ENCODE data around the gene PRELID3B. TPM values are rescaled to one million over a fixed set of nuclear protein-coding genes. Genes with fewer than 3 reads are reported as not detected.

The PRELID3B gene
- total RNA-seq, 1 experiment from 2014 or later, result 52.6 TPM

DNA sequence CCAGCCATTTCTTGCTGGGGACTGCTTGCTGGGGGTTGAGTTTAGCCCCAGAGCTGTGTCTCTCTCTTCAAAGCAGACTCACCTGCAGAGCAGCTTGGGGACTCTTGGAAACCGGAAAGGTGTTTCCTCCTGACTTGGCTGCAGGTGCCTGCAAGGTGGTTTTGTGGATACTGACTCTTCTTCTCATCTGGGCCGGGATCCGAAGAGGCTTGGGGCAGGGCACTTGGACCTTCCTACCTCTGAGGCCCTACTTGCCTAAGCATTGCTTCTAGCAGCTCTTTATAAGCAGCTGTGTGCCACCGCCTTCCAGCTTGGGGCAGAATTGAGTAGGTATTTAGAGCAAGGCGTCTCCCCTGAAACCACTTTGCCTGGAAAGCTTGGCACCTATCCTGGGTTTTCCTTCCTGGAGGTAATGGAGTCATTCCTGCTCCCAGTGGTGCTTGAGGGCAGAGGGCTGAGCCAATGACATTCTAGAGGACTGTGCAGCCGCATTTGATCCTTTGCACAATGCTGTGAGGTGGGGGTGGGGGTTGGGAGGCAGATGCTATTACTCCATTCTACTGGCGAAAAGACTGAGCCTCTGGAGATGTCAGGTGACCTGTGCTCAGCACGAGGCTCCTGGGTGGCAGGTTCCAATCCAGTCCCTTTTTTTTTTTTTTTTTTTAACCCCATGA is 32.1 kb downstream of the PRELID3B start:
- DNase-seq, result no peak
- no peak overlapping the region for H3K4me2 ChIP-seq (ENCODE audit: insufficient read depth, insufficient read length, low read length)
- H4K8ac ChIP-seq (replicated peaks; ENCODE audit: insufficient read length, low read depth, low read length), result no peak overlapping the region
- H3K27ac ChIP-seq (ENCODE audit: insufficient read length, low read depth, low read length), result no peak overlapping the region
- H3K23ac ChIP-seq (ENCODE audit: insufficient read length, low read depth, low read length), result no peak overlapping the region
- no peak overlapping the region for H3K56ac ChIP-seq (ENCODE audit: insufficient read length, low read depth, low read length)
- Mint-ChIP-seq H3K4me3 (no peak overlapping the region), H3K27me3 (ENCODE audit: low read depth) (peaks cover 49% of the 10 kb centered on the region), H3K4me1 (peaks cover 15 to 16% of the 10 kb centered on the region in 2 experiments), H3K9me3 (no peaks in the 10 kb centered on the region), H3K27ac (peak overlapping the region in 1 of 3 experiments; percentile 40; a peak in 1 of 7 replicates), H3K36me3 (ENCODE audit: insufficient read depth in 1 of 3, low read depth in 3 of 3) (no peaks in the 10 kb centered on the region; a peak in 1 of 7 replicates)
- no peaks in the 10 kb centered on the region for H3K27me3 ChIP-seq (ENCODE audit: insufficient read depth, low read length)
- WGBS (ENCODE audit: extremely low coverage, insufficient read length, low lambda C conversion rate), result no CpG with 5 or more reads among the region's 8 CpGs
- H3T11ph ChIP-seq (ENCODE audit: low read length), result no peak overlapping the region
- H3K4ac ChIP-seq (ENCODE audit: low read depth, low read length), result no peak overlapping the region
- peaks cover 3% of the 10 kb centered on the region for H3K23me2 ChIP-seq (ENCODE audit: insufficient read length, low read depth, low read length, poor library complexity, severe bottlenecking)
- H2BK15ac ChIP-seq (ENCODE audit: low read depth, low read length), result no peak overlapping the region
- TF ChIP-seq, protein P1, sequence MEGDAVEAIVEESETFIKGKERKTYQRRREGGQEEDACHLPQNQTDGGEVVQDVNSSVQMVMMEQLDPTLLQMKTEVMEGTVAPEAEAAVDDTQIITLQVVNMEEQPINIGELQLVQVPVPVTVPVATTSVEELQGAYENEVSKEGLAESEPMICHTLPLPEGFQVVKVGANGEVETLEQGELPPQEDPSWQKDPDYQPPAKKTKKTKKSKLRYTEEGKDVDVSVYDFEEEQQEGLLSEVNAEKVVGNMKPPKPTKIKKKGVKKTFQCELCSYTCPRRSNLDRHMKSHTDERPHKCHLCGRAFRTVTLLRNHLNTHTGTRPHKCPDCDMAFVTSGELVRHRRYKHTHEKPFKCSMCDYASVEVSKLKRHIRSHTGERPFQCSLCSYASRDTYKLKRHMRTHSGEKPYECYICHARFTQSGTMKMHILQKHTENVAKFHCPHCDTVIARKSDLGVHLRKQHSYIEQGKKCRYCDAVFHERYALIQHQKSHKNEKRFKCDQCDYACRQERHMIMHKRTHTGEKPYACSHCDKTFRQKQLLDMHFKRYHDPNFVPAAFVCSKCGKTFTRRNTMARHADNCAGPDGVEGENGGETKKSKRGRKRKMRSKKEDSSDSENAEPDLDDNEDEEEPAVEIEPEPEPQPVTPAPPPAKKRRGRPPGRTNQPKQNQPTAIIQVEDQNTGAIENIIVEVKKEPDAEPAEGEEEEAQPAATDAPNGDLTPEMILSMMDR (conservative IDR thresholded peaks at IDR 0.05), result no peak
- no peaks in the 10 kb centered on the region for H4K20me1 ChIP-seq (ENCODE audit: control insufficient read depth, insufficient read depth, insufficient read length)
- no peak overlapping the region for H3K9ac ChIP-seq (ENCODE audit: extremely low read depth, insufficient read length, low read length)
- H2BK120ac ChIP-seq (ENCODE audit: low read depth, low read length, poor library complexity, severe bottlenecking), result no peak overlapping the region
- no peak overlapping the region for H2BK20ac ChIP-seq (ENCODE audit: low read depth, low read length, poor library complexity, severe bottlenecking)
- H3K79me2 ChIP-seq (ENCODE audit: insufficient read depth, low read length), result no peaks in the 10 kb centered on the region
- no peak overlapping the region for H2BK5ac ChIP-seq (ENCODE audit: insufficient read length, low read length)
- no peak overlapping the region for H2AK5ac ChIP-seq (ENCODE audit: insufficient read length, low read length)
- peaks cover 7% of the 10 kb centered on the region; the same call in 1 of the 2 replicates for H3K4me1 ChIP-seq (ENCODE audit: insufficient read depth, low read length)
- no peaks in the 10 kb centered on the region for H3K9me3 ChIP-seq (ENCODE audit: control insufficient read depth, low read depth, low read length)
- no peak overlapping the region for H2AFZ ChIP-seq (ENCODE audit: low read length)
- H3K14ac ChIP-seq (ENCODE audit: insufficient read depth, low read length), result no peak overlapping the region
- no peak overlapping the region for H2BK12ac ChIP-seq (ENCODE audit: insufficient read length, low read depth, low read length)
- H3K79me1 ChIP-seq (ENCODE audit: insufficient read depth, low read depth, low read length, poor library complexity, severe bottlenecking), result no peaks in the 10 kb centered on the region
- H3K18ac ChIP-seq (ENCODE audit: insufficient read length, low read depth, low read length), result no peak overlapping the region
- H4K91ac ChIP-seq (ENCODE audit: insufficient read length, low read depth, low read length), result no peak overlapping the region
- no peak overlapping the region for H4K5ac ChIP-seq (ENCODE audit: insufficient read length, low read depth, low read length)
